Tibial artery (tissue), 4 donors: ENCODE measurements around the gene RRM1.

Experiments used
- DNase-seq, 2 donors: peaks; one replicate each; pipeline ENCODE4 v3.0.0-alpha.2; 2019
- H3K27ac ChIP-seq, 2 donors: fragments of 200-600 bp; sonication (generic) in 1 of 2; 1 replicate in 1 of 2; 2 replicates in 1 of 2; pipeline ENCODE4 v1.5.1; 2018 to 2019; ENCODE audit warnings: mild to moderate bottlenecking in 1 of 2
- H3K27me3 ChIP-seq, 2 donors: fragments of 200-600 bp; sonication (generic) in 1 of 2; one replicate each; pipeline versions ENCODE4 v1.5.1 to v1.6.0; 2016 to 2019
- H3K36me3 ChIP-seq, 3 donors: fragments of 200-600 bp; sonication (generic) in 2 of 3; one replicate each; pipeline ENCODE4 v1.5.1; 2016 to 2019; ENCODE audit warnings: mild to moderate bottlenecking in 2 of 3
- H3K4me1 ChIP-seq, 4 donors: fragments of 200-600 bp; sonication (generic) in 2 of 4; 1 replicate in 3 of 4; 2 replicates in 1 of 4; pipeline ENCODE4 v1.5.1; 2016 to 2019
- H3K4me3 ChIP-seq, 2 donors: fragments of 200-600 bp; sonication (generic) in 1 of 2; 1 replicate in 1 of 2; 2 replicates in 1 of 2; pipeline ENCODE4 v1.5.1; 2018 to 2019; ENCODE audit warnings: mild to moderate bottlenecking in 2 of 2
- H3K9me3 ChIP-seq, 3 donors: fragments of 200-600 bp; sonication (generic) in 1 of 3; one replicate each; pipeline ENCODE4 v1.5.1; 2016 to 2019
- CTCF ChIP-seq, 2 experiments: fragments of 200-600 bp in 1 of 2; fragments of 450-650 bp in 1 of 2; IDR thresholded peaks; one replicate each; pipeline ENCODE4 v1.5.1; 2017 to 2019; ENCODE audit warnings: antibody characterized with exemption in 2 of 2, mild to moderate bottlenecking in 1 of 2, moderate library complexity in 1 of 2
- intact Hi-C: fragments of 100-400 bp; cut with DNase I; formaldehyde crosslinking; loops from one replicate; pipeline ENCODE4 v1.15.0; 2023; ENCODE audit warnings: low total_unique reads

RRM1 gene

GRCh38 chr11:4102711-4103110, 8.1 kb downstream of the RRM1 start:
- Histone ChIP-seq H3K27ac (no peak overlapping the region), H3K27me3 (no peaks in the 10 kb centered on the region), H3K9me3 (no peaks in the 10 kb centered on the region), H3K36me3 (peaks cover 24 to 56% (median 39%) of the 10 kb centered on the region in 3 donors), H3K4me1 (no peaks in the 10 kb centered on the region), H3K4me3 (no peak overlapping the region)
- TF ChIP-seq CTCF (IDR thresholded peaks at IDR 0.05): no peak
- no peak for DNase-seq
- intact Hi-C loops: no loop called here

- no peak for DNase-seq
- TF ChIP-seq CTCF (IDR thresholded peaks at IDR 0.05): no peak
- Histone ChIP-seq H3K27me3 (no peaks in the 10 kb centered on the region), H3K27ac (no peak overlapping the region), H3K4me3 (no peak overlapping the region), H3K9me3 (no peaks in the 10 kb centered on the region), H3K4me1 (no peaks in the 10 kb centered on the region), H3K36me3 (peaks cover 28 to 61% (median 44%) of the 10 kb centered on the region in 3 donors)
- intact Hi-C loops: no loop called here
Observed at GRCh38 chr11:4103269-4103668, 8.7 kb downstream of the RRM1 start.

GRCh38 chr11:4105916-4106315, 11.3 kb downstream of the RRM1 start:
- H3K9me3 ChIP-seq: no peaks in the 10 kb centered on the region
- H3K4me1 ChIP-seq: no peaks in the 10 kb centered on the region
- H3K4me3 ChIP-seq: no peak overlapping the region
- TF ChIP-seq CTCF (IDR thresholded peaks at IDR 0.05): no peak
- no peak for DNase-seq
- peaks cover 33 to 85% (median 58%) of the 10 kb centered on the region in 3 donors for H3K36me3 ChIP-seq
- intact Hi-C loops: no loop called here
- H3K27me3 ChIP-seq: no peaks in the 10 kb centered on the region
- no peak overlapping the region for H3K27ac ChIP-seq

- H3K9me3 ChIP-seq: no peaks in the 10 kb centered on the region
- no peak overlapping the region for H3K27ac ChIP-seq
- intact Hi-C loops: no loop called here
- no peak for TF ChIP-seq CTCF (IDR thresholded peaks at IDR 0.05)
- H3K4me3 ChIP-seq: no peak overlapping the region
- H3K36me3 ChIP-seq: peaks cover 44 to 92% (median 58%) of the 10 kb centered on the region in 3 donors
- H3K4me1 ChIP-seq: no peaks in the 10 kb centered on the region
- no peak for DNase-seq
- no peaks in the 10 kb centered on the region for H3K27me3 ChIP-seq
Observed at GRCh38 chr11:4111834-4112233, 17.2 kb downstream of the RRM1 start.

GRCh38 chr11:4115128-4115527, 20.5 kb downstream of the RRM1 start:
- no peak for DNase-seq
- Histone ChIP-seq H3K27ac (no peak overlapping the region), H3K36me3 (peaks cover 44 to 78% (median 45%) of the 10 kb centered on the region in 3 donors), H3K4me1 (no peaks in the 10 kb centered on the region), H3K4me3 (no peak overlapping the region), H3K27me3 (no peaks in the 10 kb centered on the region), H3K9me3 (no peaks in the 10 kb centered on the region)
- intact Hi-C loops: no loop called here
- TF ChIP-seq CTCF (IDR thresholded peaks at IDR 0.05): no peak

GRCh38 chr11:4118107-4118506, 23.5 kb downstream of the RRM1 start:
- Histone ChIP-seq H3K4me3 (no peak overlapping the region), H3K9me3 (no peaks in the 10 kb centered on the region), H3K4me1 (no peaks in the 10 kb centered on the region), H3K27ac (no peak overlapping the region), H3K27me3 (no peaks in the 10 kb centered on the region), H3K36me3 (peaks cover 48 to 78% (median 57%) of the 10 kb centered on the region in 3 donors)
- intact Hi-C loops: no loop called here
- no peak for DNase-seq
- no peak for TF ChIP-seq CTCF (IDR thresholded peaks at IDR 0.05)
